Measurements from ENCODE around the gene C9orf50.

Gene C9orf50

DNA sequence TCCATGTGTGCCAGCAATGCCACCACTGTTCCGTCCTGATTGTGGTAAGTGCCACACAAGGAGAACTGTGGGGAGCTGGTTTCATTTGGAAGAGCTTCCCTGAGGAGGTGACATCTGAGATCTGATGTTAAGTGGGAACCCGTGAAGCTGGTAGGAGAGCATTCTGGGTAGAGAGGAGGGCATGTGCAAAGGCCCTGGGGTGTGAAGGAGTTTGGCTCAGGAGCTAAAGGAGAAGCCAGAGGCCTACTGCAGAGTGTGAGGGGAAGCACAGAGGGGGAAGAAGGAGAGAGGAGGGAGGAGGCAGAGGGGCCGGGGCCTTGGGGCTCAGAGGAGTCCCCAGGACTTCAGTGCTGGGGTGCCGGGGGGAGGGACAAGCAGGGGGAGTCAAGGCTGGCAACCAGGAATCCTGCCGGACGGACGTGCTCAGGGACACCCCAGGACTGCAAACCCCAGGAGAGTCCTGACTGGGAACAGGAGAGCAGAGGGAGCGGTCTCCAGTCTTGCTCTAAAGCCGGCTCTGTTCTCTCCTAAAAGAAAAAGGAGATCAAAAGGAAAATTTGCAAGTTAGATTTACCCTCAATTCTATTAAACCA, 19.7 kb downstream of the C9orf50 start:
- no peak overlapping the region for H3K9ac ChIP-seq (ENCODE audit: low read length)
- no peaks in the 10 kb centered on the region for H3K9me2 ChIP-seq (replicated peaks; ENCODE audit: insufficient read depth, low read length)
- no peak overlapping the region for H2AFZ ChIP-seq (ENCODE audit: low read length)
- no peak for DNase-seq
- H3K79me2 ChIP-seq (ENCODE audit: low read length), result no peaks in the 10 kb centered on the region
- H3K27ac ChIP-seq (ENCODE audit: low read length), result no peak overlapping the region
- H3K4me1 ChIP-seq (ENCODE audit: low read length), result peaks cover 5% of the 10 kb centered on the region; the same call in 1 of the 2 replicates
- no peak overlapping the region for H3K4me2 ChIP-seq (ENCODE audit: low read depth, low read length)
- no peaks in the 10 kb centered on the region for H3K36me3 ChIP-seq (replicated peaks; ENCODE audit: insufficient read depth, low read length)
- H3F3A ChIP-seq (ENCODE audit: insufficient read depth, low read length), result no peaks in the 10 kb centered on the region
- H4K20me1 ChIP-seq (ENCODE audit: insufficient read depth, low read length), result no peaks in the 10 kb centered on the region
- TF ChIP-seq EZH2 (optimal IDR thresholded peaks at IDR 0.05; ENCODE audit: low read depth, low read length) (no peak), EZH2phosphoT487 (IDR thresholded peaks at IDR 0.05; ENCODE audit: low read length) (no peak)
- TF ChIP-seq, protein P1, sequence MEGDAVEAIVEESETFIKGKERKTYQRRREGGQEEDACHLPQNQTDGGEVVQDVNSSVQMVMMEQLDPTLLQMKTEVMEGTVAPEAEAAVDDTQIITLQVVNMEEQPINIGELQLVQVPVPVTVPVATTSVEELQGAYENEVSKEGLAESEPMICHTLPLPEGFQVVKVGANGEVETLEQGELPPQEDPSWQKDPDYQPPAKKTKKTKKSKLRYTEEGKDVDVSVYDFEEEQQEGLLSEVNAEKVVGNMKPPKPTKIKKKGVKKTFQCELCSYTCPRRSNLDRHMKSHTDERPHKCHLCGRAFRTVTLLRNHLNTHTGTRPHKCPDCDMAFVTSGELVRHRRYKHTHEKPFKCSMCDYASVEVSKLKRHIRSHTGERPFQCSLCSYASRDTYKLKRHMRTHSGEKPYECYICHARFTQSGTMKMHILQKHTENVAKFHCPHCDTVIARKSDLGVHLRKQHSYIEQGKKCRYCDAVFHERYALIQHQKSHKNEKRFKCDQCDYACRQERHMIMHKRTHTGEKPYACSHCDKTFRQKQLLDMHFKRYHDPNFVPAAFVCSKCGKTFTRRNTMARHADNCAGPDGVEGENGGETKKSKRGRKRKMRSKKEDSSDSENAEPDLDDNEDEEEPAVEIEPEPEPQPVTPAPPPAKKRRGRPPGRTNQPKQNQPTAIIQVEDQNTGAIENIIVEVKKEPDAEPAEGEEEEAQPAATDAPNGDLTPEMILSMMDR (IDR thresholded peaks at IDR 0.05; ENCODE audit: low read length), result no peak
- H3K9me3 ChIP-seq (replicated peaks; ENCODE audit: insufficient read depth, low read length), result no peaks in the 10 kb centered on the region
- no peak overlapping the region for H3K4me3 ChIP-seq (ENCODE audit: low read length)
- peaks cover 6% of the 10 kb centered on the region; the same call in 1 of the 2 replicates for H3K27me3 ChIP-seq (replicated peaks; ENCODE audit: insufficient read depth, low read length)

DNA sequence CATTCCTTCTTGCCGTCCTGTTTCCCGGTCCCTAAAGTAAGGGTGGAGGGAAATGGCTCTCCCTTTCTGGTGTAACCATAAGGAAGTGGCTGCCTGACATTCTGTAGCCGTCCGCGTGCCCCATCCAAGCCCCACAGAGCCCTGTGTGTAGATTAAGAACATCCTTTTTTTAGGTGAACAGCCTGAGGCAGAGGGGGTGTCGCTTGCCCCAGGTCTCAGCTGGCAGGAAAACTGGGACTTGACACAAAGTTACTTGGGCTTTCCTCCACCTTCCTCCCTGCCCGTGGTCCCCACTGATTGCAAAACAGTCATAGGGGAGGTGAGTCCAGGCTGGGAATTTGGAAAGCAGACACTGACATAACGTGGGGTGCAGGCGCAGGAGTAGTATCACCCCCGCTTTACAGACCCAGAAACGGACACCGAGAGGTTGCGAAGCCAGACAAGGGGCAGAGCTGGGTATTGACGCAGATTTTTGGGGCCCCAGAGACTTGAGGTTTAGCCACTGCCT, 22.8 kb downstream of the C9orf50 start:
- Histone ChIP-seq H3K4me1 (ENCODE audit: low read length) (no peaks in the 10 kb centered on the region), H4K20me1 (ENCODE audit: insufficient read depth, low read length) (no peaks in the 10 kb centered on the region), H2AFZ (ENCODE audit: low read length) (no peak overlapping the region), H3K27me3 (replicated peaks; ENCODE audit: insufficient read depth, low read length) (peaks cover 6% of the 10 kb centered on the region), H3K9ac (ENCODE audit: low read length) (no peak overlapping the region), H3K36me3 (replicated peaks; ENCODE audit: insufficient read depth, low read length) (no peaks in the 10 kb centered on the region), H3K9me3 (replicated peaks; ENCODE audit: insufficient read depth, low read length) (no peaks in the 10 kb centered on the region), H3K4me3 (ENCODE audit: low read length) (no peak overlapping the region), H3K27ac (ENCODE audit: low read length) (no peak overlapping the region), H3K9me2 (replicated peaks; ENCODE audit: insufficient read depth, low read length) (no peaks in the 10 kb centered on the region), H3K4me2 (ENCODE audit: low read depth, low read length) (no peak overlapping the region), H3K79me2 (ENCODE audit: low read length) (no peaks in the 10 kb centered on the region), H3F3A (ENCODE audit: insufficient read depth, low read length) (no peaks in the 10 kb centered on the region)
- TF ChIP-seq EZH2phosphoT487 (IDR thresholded peaks at IDR 0.05; ENCODE audit: low read length), result no peak
- TF ChIP-seq EZH2 (optimal IDR thresholded peaks at IDR 0.05; ENCODE audit: low read depth, low read length), result no peak
- TF ChIP-seq, protein P1 (IDR thresholded peaks at IDR 0.05; ENCODE audit: low read length), result no peak
- no peak for DNase-seq

DNA sequence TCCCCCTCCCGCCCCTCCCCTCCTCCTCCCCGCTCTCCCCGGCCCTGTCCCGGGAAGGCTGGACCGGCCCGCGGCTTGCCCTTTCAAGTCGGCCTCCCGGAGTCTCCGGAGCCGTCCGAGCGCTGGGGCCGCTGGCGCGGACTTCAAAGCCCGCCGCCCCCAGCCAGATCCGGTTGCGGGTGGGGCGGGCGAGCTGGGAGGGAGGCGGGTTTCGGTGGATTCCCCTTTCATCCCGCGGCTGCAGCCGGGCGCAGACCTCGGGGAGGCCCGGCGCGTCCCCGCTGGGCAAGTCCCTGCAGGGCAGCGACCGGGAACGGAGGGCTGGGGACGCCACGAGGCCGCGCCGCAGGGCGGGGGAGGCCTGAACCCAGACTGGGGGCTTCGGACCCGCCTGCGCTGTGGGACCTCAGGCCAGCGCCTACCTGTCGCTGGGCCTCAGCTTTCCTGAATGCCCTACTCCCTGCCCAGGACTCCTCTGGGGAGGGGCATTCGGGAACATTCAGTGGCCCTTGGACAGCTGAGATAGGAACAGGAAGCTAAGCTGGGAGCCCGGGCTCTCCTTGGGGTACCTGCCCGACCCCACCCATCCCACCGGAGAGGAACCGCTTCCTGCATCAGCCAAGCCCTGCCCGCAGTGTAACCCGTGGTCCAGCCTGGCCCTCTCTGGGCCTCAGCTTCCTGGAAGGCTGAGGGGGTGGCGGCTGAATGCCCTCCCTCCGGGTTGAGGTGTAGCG, 23.4 kb downstream of the C9orf50 start:
- peaks cover 6% of the 10 kb centered on the region for H3K27me3 ChIP-seq (replicated peaks; ENCODE audit: insufficient read depth, low read length)
- DNase-seq, result no peak
- H4K20me1 ChIP-seq (ENCODE audit: insufficient read depth, low read length), result no peaks in the 10 kb centered on the region
- no peak overlapping the region for H3K9ac ChIP-seq (ENCODE audit: low read length)
- no peaks in the 10 kb centered on the region for H3K9me3 ChIP-seq (replicated peaks; ENCODE audit: insufficient read depth, low read length)
- H3K4me1 ChIP-seq (ENCODE audit: low read length), result no peaks in the 10 kb centered on the region
- H3K4me3 ChIP-seq (ENCODE audit: low read length), result no peak overlapping the region; the same call in 1 of the 2 replicates
- TF ChIP-seq EZH2phosphoT487 (IDR thresholded peaks at IDR 0.05; ENCODE audit: low read length) (no peak), EZH2 (optimal IDR thresholded peaks at IDR 0.05; ENCODE audit: low read depth, low read length) (no peak)
- TF ChIP-seq, protein P1 (IDR thresholded peaks at IDR 0.05; ENCODE audit: low read length), result no peak
- H3F3A ChIP-seq (ENCODE audit: insufficient read depth, low read length), result no peaks in the 10 kb centered on the region
- H3K4me2 ChIP-seq (ENCODE audit: low read depth, low read length), result peak overlapping the region; percentile 43
- H3K27ac ChIP-seq (ENCODE audit: low read length), result no peak overlapping the region
- H3K36me3 ChIP-seq (replicated peaks; ENCODE audit: insufficient read depth, low read length), result no peaks in the 10 kb centered on the region
- no peaks in the 10 kb centered on the region for H3K9me2 ChIP-seq (replicated peaks; ENCODE audit: insufficient read depth, low read length)
- no peaks in the 10 kb centered on the region for H3K79me2 ChIP-seq (ENCODE audit: low read length)
- H2AFZ ChIP-seq (ENCODE audit: low read length), result no peak overlapping the region
